HG03196 (cell line): Measurements from ENCODE around the gene AMBRA1.
A peak's percentile ranks its signal among the peaks of the same experiment; 100 is the strongest.
"Not testable (repeated sequence)": the region's sequence is repeated elsewhere in the genome, so short reads cannot be mapped to it uniquely, and the experiment has no call there.

Source experiments
- ATAC-seq: cut with Tn5 transposase; IDR thresholded peaks from one replicate; pipeline ENCODE4 v1.9.1; 2021; ENCODE audit not compliant: unreplicated experiment

The AMBRA1 gene

GRCh38 chr11:46588131-46588530 lies 5.7 kb downstream of the AMBRA1 start:
- no peak for ATAC-seq

- not testable (repeated sequence) for ATAC-seq
Measured at GRCh38 chr11:46583513-46583912, 10.3 kb downstream of the AMBRA1 start.

- ATAC-seq = no peak
Measured at GRCh38 chr11:46582588-46582987, 11.2 kb downstream of the AMBRA1 start.

GRCh38 chr11:46577058-46577457 lies 16.8 kb downstream of the AMBRA1 start:
- ATAC-seq = no peak

- ATAC-seq = no peak
Measured at GRCh38 chr11:46574656-46575055, 19.2 kb downstream of the AMBRA1 start.

- ATAC-seq = no peak
Measured at GRCh38 chr11:46570790-46571398, 22.9 kb downstream of the AMBRA1 start.

- ATAC-seq = no peak
Measured at GRCh38 chr11:46565232-46565840, 28.5 kb downstream of the AMBRA1 start.

- no peak for ATAC-seq
Measured at GRCh38 chr11:46564459-46564858, 29.4 kb downstream of the AMBRA1 start.

- no peak for ATAC-seq
Measured at GRCh38 chr11:46562527-46562926, 31.3 kb downstream of the AMBRA1 start.

GRCh38 chr11:46560300-46560991 lies 33.4 kb downstream of the AMBRA1 start:
- ATAC-seq = no peak

GRCh38 chr11:46559815-46560214 lies 34.0 kb downstream of the AMBRA1 start:
- ATAC-seq = no peak

GRCh38 chr11:46557684-46558151 lies 36.1 kb downstream of the AMBRA1 start:
- no peak for ATAC-seq

- ATAC-seq = peak; percentile 45
Measured at GRCh38 chr11:46555267-46556054, 38.4 kb downstream of the AMBRA1 start.

GRCh38 chr11:46554213-46555147 lies 39.3 kb downstream of the AMBRA1 start:
- peak; percentile 8 for ATAC-seq

GRCh38 chr11:46553814-46554212 lies 40.0 kb downstream of the AMBRA1 start:
- ATAC-seq = no peak

- no peak for ATAC-seq
Measured at GRCh38 chr11:46551261-46551660, 42.6 kb downstream of the AMBRA1 start.

GRCh38 chr11:46547579-46547978 lies 46.2 kb downstream of the AMBRA1 start:
- no peak for ATAC-seq

- ATAC-seq = no peak
Measured at GRCh38 chr11:46543564-46543963, 50.3 kb downstream of the AMBRA1 start.

- no peak for ATAC-seq
Measured at GRCh38 chr11:46541593-46542371, 52.0 kb downstream of the AMBRA1 start.

GRCh38 chr11:46540807-46541206 lies 53.0 kb downstream of the AMBRA1 start:
- ATAC-seq = no peak
